NCI-H2029 (cell line): Measurements from ENCODE around the gene APOA5.
A peak's percentile ranks its signal among the peaks of the same experiment; 100 is the strongest.
"Not testable (repeated sequence)": the region's sequence is repeated elsewhere in the genome, so short reads cannot be mapped to it uniquely, and the experiment has no call there.

Experiments used
- DNase-seq: peaks from one replicate; lab custom pipeline; 2025; lab: John Stamatoyannopoulos, UW

APOA5 gene

DNA sequence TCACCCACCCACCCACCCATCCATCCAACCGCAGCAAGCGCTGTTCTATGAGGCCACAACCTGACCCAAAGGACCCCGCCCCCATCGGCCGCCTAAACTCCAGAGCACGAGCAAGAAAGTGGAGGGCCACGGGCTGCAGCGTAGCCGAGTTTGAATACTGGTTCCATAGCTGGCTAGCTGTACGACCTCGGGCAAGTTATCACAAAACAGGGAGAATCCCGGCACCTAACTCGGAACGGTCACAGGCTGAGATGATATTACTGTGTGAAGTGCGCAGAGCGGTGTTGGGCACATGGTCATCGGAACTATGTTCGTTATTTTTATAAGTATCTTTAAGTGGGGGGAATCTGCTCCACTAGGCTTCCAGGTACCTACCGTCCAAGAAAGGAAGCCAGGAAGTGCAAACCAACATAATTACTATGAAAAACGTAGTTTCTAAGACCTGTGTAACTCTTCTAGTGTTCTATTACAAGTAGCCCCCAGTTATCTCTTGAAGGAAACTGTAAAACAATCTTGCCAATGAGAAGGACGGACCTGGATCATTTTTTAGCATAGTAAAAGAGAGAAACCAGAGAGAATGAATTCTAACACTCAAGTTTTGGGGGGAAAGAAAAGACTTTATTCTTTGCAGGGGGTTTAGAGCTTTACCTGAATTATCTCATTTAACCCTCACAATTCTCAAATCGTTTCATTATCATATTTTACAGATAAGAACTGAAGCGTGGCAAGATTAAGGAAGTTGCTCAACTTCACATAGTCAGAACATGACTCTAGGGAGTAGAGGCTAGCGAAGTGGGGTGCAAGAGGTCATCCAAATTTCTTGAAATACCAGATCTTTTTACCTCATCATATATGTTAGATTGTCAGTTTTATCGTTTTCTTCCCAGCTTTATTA lies 18.2 kb downstream of the APOA5 start:
- DNase-seq = no peak

DNA sequence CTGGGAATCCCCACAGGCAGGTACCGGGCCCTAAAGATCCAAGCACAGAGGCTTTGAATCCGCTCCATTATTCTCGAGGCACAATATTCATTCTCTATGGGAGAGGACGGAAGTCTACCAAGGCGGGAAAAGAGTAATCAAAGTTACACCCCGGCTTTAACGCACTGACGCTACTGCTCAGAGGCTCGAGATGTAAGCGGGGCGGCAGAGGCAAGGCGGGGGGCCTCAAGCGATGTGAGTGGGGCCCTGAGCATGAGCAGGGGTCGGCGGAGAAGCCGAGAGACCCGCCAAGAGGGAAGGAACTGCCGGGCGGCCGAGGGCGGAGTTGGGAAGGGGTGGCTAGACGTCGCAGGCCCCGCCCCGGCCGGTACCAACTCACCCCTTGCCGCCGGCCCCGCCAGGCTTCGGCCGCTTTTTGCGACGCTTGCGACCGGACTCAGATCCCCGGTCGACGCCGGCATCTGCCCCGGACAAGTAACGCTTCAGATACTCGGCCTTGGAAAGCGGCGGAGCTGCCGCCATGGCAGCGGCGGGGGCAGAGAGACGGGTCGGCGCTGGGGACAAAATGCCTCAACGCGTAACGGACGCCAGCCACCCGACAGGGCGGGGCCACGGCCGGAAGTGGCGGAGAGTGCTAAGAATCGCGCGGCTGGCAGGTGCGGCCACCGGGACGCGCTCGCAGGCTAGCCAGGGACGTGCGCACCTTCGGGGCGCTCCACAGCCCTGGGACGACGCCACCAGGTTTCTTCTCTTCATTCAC lies 19.1 kb downstream of the APOA5 start, which contains the start of gene BUD13:
BUD13 (minus strand) TSS at position 545 of the 760 bp plus-strand sequence; CDS start at position 522, 23 bp downstream.
- peak; percentile 87 for DNase-seq

DNA sequence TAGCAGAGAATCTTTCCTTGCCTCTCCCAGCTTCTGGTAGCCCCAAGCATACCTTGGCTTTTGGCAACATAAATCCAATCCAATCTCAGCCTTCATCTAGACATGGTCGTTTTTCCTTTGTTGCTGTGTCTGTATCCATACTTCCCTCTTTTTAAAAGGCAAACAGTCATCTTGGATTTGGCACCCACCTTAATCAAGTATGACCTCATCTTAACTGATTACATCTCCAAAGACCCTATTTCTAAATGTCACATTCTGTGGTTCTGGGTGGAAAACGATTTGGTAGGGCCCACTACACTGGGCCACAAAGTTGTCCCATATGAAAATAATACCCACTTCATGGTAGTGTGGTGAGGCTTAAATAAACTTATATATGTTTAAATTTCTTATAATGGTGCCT lies 19.7 kb downstream of the APOA5 start:
- DNase-seq = no peak

DNA sequence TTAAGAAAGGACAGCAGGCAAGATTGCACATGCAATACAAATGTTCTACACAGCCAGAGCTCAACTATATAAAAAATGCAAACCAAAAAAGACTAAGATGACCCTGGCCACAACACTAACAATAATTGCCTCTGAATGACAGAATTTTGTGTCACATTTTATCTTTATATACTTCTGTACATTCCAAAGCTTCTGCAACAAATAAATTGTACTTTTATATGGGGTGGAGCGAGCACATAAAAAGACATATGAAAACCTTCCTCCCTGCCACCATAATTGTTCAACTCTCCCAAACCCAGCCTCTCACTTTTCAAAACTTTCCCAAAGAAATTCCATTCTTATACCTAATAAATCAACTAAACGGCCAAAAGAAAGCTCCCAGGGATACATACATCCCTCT lies 29.5 kb downstream of the APOA5 start:
- no peak for DNase-seq

DNA sequence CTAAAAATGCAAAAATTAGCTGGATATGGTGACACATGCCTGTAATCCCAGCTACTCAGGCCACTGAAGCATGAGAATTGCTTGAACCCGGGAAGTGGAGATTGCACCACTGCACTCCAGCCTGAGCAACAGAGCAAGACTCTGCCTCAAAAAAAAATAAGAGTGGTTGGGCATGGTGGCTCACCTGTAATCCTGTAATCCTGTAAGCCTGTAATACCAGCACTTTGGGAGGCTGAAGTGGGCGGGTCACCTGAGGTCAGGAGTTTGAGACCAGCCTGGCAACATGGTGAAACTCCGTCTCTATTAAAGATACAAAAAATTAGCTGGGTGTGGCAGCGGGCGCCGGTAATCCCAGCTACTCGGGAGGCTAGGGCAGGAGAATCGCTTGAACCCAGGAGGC lies 35.6 kb downstream of the APOA5 start:
- not testable (repeated sequence) for DNase-seq

DNA sequence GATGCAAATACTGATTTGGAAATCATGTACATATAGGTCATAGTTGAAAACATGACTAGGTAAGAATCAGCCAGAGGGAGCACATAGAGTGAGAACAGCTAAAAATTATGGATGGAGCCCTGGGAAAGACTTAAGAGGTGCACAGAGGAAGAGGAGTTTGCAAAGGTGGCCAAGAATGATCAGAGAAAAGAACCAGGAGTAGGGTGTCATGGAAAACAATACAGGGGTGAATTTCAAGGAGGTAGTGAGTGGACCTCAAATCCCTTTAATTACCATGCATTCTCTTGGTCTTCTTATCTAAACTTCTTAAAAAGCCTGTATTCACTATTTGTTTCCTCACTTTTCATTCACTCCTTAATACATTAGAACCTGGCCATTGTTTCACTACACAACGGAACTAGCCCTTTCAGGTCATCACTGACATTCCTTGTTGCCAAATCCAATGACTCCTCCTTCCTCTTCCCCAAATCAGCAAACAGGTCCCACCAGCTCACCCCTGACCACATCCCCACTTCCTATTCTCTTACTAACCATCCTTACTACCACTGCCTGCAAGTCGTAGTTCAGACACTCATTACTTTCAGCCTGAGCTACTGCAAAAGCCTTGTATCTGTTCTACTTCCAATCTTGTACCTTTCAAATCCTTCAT lies 41.5 kb downstream of the APOA5 start:
- no peak for DNase-seq

DNA sequence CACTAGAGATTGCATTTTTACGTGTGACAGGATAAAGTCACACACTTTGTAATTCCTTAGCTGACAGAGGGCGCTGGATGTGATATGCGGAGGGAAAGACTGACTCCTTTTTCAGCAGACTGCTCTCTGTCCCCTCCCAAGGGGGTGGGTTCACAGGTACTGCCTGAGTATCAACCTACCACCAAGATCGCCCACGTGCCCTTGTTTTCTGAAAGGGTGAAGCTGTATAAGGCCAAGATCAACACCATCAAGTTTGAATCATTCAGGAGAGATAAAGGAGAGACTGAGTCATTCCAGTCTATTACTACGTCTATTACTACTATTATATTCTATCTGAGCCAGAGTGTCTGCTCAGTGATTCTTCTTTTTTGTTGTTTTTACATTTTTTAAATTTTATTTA lies 49.6 kb downstream of the APOA5 start:
- DNase-seq = no peak

DNA sequence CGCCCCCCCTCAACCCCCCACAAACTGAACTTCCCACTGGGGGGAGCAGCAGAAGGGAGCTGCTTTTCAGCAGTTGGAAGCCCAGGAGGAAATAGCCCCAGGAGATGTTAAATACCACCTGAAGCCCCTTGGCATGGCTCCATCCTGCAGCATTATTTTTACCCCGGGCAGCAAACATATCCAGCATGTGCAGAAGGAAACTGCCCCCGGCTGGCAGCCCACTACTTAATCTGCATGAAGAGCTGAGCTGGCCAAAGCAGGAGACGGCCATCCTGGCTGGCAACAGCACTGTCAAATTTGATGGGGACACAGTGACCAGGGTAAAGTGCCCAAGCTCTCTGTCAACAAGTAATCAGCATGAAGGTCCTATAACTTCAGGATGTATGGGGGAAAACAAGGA lies 50.9 kb downstream of the APOA5 start:
- no peak for DNase-seq
